Heart left ventricle (tissue), 16 donors: ENCODE data around the gene TP53TG3E. TPM values are rescaled to one million over a fixed set of nuclear protein-coding genes. Genes with fewer than 3 reads are reported as not detected.
"Not testable (repeated sequence)": the region's sequence is repeated elsewhere in the genome, so short reads cannot be mapped to it uniquely, and the experiment has no call there.

Source experiments
- ATAC-seq, 4 donors: fragments of 200-7000 bp; cut with Tn5 transposase; one replicate each; pipeline ENCODE4 v1.9.1; 2020 to 2022; ENCODE audit warnings: moderate library complexity in 4 of 4, mild to moderate bottlenecking in 3 of 4, moderate number of reproducible peaks in 1 of 4
- DNase-seq, 5 donors: peaks; one replicate each; pipeline ENCODE4 v3.0.0-alpha.2; 2020
- H3K27ac ChIP-seq, 12 donors: fragments of 200-600 bp; sonication (generic) in 4 of 12; one replicate each; pipeline versions ENCODE4 v1.5.0 to v1.8.0; 2016 to 2022; ENCODE audit warnings: mild to moderate bottlenecking in 2 of 12
- H3K27me3 ChIP-seq, 9 donors: fragments of 200-600 bp; sonication (generic) in 2 of 9; one replicate each; pipeline versions ENCODE4 v1.5.1 to v1.8.0; 2016 to 2022; ENCODE audit warnings: mild to moderate bottlenecking in 3 of 9
- H3K36me3 ChIP-seq, 9 donors: fragments of 200-600 bp; sonication (generic) in 2 of 9; one replicate each; pipeline versions ENCODE4 v1.5.0 to v1.8.0; 2018 to 2022; ENCODE audit warnings: mild to moderate bottlenecking in 2 of 9
- H3K4me1 ChIP-seq, 12 donors: fragments of 200-600 bp; sonication (generic) in 4 of 12; one replicate each; pipeline versions ENCODE4 v1.5.0 to v1.8.0; 2016 to 2022; ENCODE audit warnings: mild to moderate bottlenecking in 3 of 12
- H3K4me3 ChIP-seq, 12 donors: fragments of 200-600 bp; sonication (generic) in 4 of 12; one replicate each; pipeline versions ENCODE4 v1.5.0 to v1.8.0; 2017 to 2022; ENCODE audit warnings: mild to moderate bottlenecking in 9 of 12, moderate library complexity in 4 of 12
- H3K9me3 ChIP-seq, 12 donors: fragments of 200-600 bp; sonication (generic) in 4 of 12; one replicate each; pipeline versions ENCODE4 v1.5.0 to v1.8.0; 2016 to 2022; ENCODE audit warnings: mild to moderate bottlenecking in 1 of 12
- WGBS, 4 donors: extraction: QIAGEN DNeasy Blood & Tissue Kit in 2 of 4; methylation state at CpG; one replicate each; pipeline versions ENCODE4 v1.1.5 to v1.1.7; 2013 to 2018; 5-methylcytosine and 5-hydroxymethylcytosine counted together
- intact Hi-C, 10 donors: fragments of 100-400 bp; cut with DNase I; formaldehyde crosslinking; loops; one replicate each; pipeline versions ENCODE4 v1.11.1 to v1.14.2; 2022
- long read RNA-seq, 3 donors: library from polyadenylated mRNA; unstranded; transcript quantifications; one replicate each; pipeline ENCODE4 v2.0.0, GENCODE V29; 2020 to 2021
- polyA plus RNA-seq, 2 donors: library from polyadenylated mRNA; stranded (reverse); fragments of 200-250 nt; gene quantifications; one replicate each; pipeline ENCODE4 v1.2.3, GENCODE V29; 2013
- total RNA-seq, 9 donors: library from RNA; depleted of rRNA in 2 of 9; stranded (reverse); fragments of >200 nt in 2 of 9; fragmentation: NEBNext Ultra II Directional in 3 of 9; extraction: Animal tissue kit (Norgen Biotek cat#: 25700) in 3 of 9; gene quantifications; one replicate each; pipeline versions ENCODE4 v1.1.0 to v1.2.4, GENCODE V29; 2016 to 2023
- donor health status: ischemic (EF 13 %, LVEDD 7.1; RV severe dilation, severe dysfunction).
- donor health status: healthy with polysubstance abuse.
- donor health status: DM: no; HTN: yes; CAD: no.
- donor health status: DM: no; HTN: no; CAD: no.
- donor health status: ischemic (EF 25% LVEDD 6.9; RV normal size, moderate dysfunction).
- donor health status: ischemic (EF 25% LVEDD 5.7; RV mildly dilated, moderate dysfunction).
- donor health status: healthy.
- donor health status: DM: yes; HTN: yes; CAD: no.
- donor health status: ischemic (EF 35%, LVEDD 5.7; RV mildly dilated, moderate dysfunction).
- donor health status: nonischemic (EF 11% LVEDD 7.7; RV severe dilation, severe dysfunction).
- donor health status: DM: yes; HTN: yes; CAD: no.
- donor health status: PGD.
- donor health status: ischemic (EF 29% LVEDD 5.4; RV normal size, mild dysfunction).
- donor health status: nonischemic (EF 23%, LVEDD 6.1; RV moderate dilation, normal function).

The TP53TG3E gene, protein sequence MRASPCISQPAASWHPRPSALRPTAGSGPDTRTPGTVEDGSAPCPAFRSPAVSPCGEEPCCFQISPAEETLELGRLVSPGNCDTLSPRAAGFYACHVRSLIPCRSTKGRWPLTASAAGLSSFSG
- not detected for total RNA-seq
- not detected for polyA plus RNA-seq
- long read RNA-seq, donor 1: 0 reads
- long read RNA-seq, donor 2: 0 reads
- long read RNA-seq, donor 3: 0 reads

- no CpG with 5 or more reads among the region's 25 CpGs for WGBS, 4 donors
- not testable (repeated sequence) for ATAC-seq, H3K9me3 ChIP-seq
Measured at GRCh38 chr16:33304006-33304405, at the start of gene TP53TG3E. Gene TP53TG3E, plus strand, starts transcription at chr16:33304306. Its CDS starts 68 bp downstream, at chr16:33304374.

DNA sequence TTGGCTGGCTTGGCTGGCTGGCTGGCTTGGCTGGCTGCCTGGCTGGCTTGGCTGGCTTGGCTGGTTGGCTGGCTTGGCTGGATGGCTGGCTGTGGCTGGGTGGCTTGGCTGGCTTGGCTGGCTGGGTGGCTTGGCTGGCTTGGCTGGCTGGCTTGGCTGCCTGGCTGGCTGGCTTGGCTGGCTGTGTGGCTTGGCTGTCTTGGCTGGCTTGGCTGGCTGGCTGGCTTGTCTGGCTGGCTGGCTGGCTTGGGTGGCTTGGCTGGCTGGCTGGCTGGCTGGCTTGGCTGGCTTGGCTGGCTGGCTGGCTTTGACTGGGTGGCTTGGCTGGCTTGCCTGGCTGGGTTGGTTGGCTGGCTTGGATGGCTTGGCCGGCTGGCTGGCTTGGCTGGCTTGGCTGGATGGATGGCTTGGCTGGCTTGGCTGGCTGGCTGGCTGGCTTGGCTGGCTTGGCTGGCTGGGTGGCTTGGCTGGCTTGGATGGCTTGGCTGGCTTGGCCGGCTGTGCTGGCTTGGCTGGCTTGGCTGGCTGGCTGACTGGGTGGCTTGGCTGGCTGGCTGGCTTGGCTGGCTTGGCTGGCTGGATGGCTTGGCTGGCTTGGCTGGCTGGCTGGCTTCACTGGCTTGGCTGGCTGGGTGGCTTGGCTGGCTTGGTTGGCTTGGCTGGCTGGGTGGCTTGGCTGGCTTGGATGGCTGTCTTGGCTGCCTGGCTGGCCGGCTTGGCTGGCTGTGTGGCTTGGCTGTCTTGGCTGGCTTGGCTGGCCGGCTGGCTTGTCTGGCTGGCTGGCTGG lies 32.3 kb downstream of the TP53TG3E start:
- peak in 3 of 5 donors; percentile 61 to 89 (median 77) for DNase-seq
- WGBS, 4 donors: 60 to 75% (median 61%) methylated on average over 4 of the region's 4 CpGs

More at GRCh38 chr16:33304006-33304405, at the start of gene TP53TG3E:
- DNase-seq, intact Hi-C loops, H3K4me1 ChIP-seq, H3K27me3 ChIP-seq, H3K4me3 ChIP-seq, H3K27ac ChIP-seq, H3K36me3 ChIP-seq: not testable (repeated sequence)

DNA sequence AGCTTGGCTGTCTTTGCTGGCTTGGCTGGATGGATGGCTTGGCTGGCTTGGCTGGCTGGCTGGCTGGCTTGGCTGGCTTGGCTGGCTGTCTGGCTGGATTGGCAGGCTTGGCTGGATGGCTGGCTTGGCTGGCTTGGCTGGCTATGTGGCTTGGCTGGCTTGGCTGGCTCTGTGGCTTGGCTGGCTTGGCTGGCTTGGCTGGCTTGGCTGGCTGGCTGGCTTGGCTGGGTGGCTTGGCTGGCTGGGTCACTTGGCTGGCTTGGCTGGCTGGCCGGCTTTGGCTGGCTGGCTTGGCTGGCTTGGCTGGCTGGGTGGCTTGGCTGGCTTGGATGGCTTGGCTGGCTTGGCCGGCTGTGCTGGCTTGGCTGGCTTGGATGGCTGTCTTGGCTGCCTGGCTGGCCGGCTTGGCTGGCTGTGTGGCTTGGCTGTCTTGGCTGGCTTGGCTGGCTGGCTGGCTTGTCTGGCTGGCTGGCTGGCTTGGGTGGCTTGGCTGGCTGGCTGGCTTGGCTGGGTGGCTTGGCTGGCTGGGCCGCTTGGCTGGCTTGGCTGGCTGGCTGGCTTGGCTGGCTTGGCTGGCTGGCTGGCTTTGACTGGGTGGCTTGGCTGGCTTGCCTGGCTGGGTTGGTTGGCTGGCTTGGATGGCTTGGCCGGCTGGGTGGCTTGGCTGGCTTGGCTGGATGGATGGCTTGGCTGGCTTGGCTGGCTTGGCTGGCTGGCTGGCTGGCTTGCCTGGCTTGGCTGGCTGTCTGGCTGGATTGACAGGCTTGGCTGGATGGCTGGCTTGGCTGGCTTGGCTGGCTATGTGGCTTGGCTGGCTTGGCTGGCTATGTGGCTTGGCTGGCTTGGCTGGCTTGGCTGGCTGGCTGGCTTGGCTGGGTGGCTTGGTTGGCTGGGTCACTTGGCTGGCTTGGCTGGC lies 33.8 kb downstream of the TP53TG3E start:
- H3K27ac ChIP-seq, H3K9me3 ChIP-seq, intact Hi-C loops, H3K36me3 ChIP-seq, ATAC-seq, H3K27me3 ChIP-seq, H3K4me1 ChIP-seq, H3K4me3 ChIP-seq: not testable (repeated sequence)
- WGBS, 4 donors: 66 to 75% (median 72%) methylated on average over 5 of the region's 5 CpGs
- peak in 3 of 5 donors; percentile 62 to 86 (median 67) for DNase-seq

More for the DNA sequence above, 32.3 kb downstream of the TP53TG3E start:
- H3K27ac ChIP-seq, H3K36me3 ChIP-seq, H3K4me3 ChIP-seq, intact Hi-C loops, ATAC-seq, H3K9me3 ChIP-seq, H3K4me1 ChIP-seq, H3K27me3 ChIP-seq: not testable (repeated sequence)

- H3K4me1 ChIP-seq: not testable (repeated sequence)
Measured at GRCh38 chr16:33338543-33338951, 34.4 kb downstream of the TP53TG3E start.

DNA sequence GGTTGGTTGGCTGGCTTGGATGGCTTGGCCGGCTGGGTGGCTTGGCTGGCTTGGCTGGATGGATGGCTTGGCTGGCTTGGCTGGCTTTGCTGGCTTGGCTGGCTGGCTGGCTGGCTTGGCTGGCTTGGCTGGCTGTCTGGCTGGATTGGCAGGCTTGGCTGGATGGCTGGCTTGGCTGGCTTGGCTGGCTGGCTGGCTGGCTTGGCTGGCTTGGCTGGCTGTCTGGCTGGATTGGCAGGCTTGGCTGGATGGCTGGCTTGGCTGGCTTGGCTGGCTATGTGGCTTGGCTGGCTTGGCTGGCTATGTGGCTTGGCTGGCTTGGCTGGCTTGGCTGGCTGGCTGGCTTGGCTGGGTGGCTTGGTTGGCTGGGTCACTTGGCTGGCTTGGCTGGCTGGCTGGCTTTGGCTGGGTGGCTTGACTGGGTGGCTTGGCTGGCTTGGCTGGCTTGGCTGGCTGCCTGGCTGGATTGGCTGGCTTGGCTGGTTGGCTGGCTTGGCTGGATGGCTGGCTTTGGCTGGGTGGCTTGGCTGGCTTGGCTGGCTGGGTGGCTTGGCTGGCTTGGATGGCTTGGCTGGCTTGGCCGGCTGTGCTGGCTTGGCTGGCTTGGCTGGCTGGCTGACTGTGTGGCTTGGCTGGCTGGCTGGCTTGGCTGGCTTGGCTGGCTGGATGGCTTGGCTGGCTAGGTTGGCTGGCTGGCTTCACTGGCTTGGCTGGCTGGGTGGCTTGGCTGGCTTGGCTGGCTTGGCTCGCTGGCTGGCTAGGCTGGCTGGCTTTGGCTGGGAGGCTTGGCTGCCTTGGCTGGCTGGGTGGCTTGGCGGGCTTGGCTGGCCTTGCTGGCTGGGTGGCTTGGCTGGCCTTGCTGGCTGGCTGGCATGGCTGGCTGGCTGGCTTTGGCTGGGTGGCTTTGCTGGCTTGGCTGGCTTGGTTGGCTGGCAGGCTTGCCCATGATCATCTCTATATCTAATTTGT lies 35.3 kb downstream of the TP53TG3E start:
- H3K36me3 ChIP-seq, H3K4me3 ChIP-seq, H3K4me1 ChIP-seq, H3K27me3 ChIP-seq, H3K9me3 ChIP-seq, intact Hi-C loops, H3K27ac ChIP-seq: not testable (repeated sequence)
- peak in 3 of 4 donors; percentile 34 to 43 (median 34) for ATAC-seq
- DNase-seq: peak in 3 of 5 donors; percentile 68 to 91 (median 74)
- 76 to 80% (median 77%) methylated on average over 3 to 4 of the region's 4 CpGs for WGBS, 4 donors

More at GRCh38 chr16:33338543-33338951, 34.4 kb downstream of the TP53TG3E start:
- H3K36me3 ChIP-seq, intact Hi-C loops, H3K27me3 ChIP-seq, H3K9me3 ChIP-seq, H3K4me3 ChIP-seq, H3K27ac ChIP-seq, ATAC-seq: not testable (repeated sequence)
- DNase-seq: peak in 3 of 5 donors; percentile 20 to 71 (median 40)
- 63 to 71% (median 68%) methylated on average over 2 of the region's 2 CpGs for WGBS, 4 donors

Other genes starting within 250 kb of the TP53TG3E start
- under 1 TPM in 2 of 9 donors, not detected in 7; 0.19 to 0.89 TPM for gene TP53TG3C, start 110.1 kb upstream of the TP53TG3E start, total RNA-seq
- not detected for gene TP53TG3C, start 110.1 kb upstream of the TP53TG3E start, polyA plus RNA-seq
- under 1 TPM in 1 of 9 donors, not detected in 8; 0.15 TPM for gene TP53TG3B, start 56.5 kb downstream of the TP53TG3E start, total RNA-seq
- gene TP53TG3B, start 56.5 kb downstream of the TP53TG3E start, polyA plus RNA-seq: not detected
- under 1 TPM in 2 of 9 donors, not detected in 7; 0.12 to 0.21 TPM for gene TP53TG3F, start 155.3 kb downstream of the TP53TG3E start, total RNA-seq
- gene TP53TG3F, start 155.3 kb downstream of the TP53TG3E start, polyA plus RNA-seq: not detected